ENCODE measurements around the gene SOCS6. TPM values are rescaled to one million over a fixed set of nuclear protein-coding genes. Genes with fewer than 3 reads are reported as not detected.

The SOCS6 gene
- 53.4 TPM for total RNA-seq (2021; ENCODE audit: unreplicated experiment)
- polyA plus RNA-seq (2012), result 27.7 and 27.8 TPM in 2 replicates
- Bru-seq, nascent RNA, result percentile 98 among the genes with signal in this experiment
- percentile 83 among the genes with signal in this experiment for BruChase-seq, experiment 1, labeled RNA remaining after a 6-hour chase
- BruChase-seq, experiment 2, labeled RNA remaining after a 2-hour chase, result percentile 97 among the genes with signal in this experiment
- long read RNA-seq, full-length matches to known transcripts, result 90 of 127 reads
- long read RNA-seq, partial matches to known transcripts, result 16 of 127 reads
- long read RNA-seq, other reads (novel, unspliced or antisense), result 21 of 127 reads

DNA sequence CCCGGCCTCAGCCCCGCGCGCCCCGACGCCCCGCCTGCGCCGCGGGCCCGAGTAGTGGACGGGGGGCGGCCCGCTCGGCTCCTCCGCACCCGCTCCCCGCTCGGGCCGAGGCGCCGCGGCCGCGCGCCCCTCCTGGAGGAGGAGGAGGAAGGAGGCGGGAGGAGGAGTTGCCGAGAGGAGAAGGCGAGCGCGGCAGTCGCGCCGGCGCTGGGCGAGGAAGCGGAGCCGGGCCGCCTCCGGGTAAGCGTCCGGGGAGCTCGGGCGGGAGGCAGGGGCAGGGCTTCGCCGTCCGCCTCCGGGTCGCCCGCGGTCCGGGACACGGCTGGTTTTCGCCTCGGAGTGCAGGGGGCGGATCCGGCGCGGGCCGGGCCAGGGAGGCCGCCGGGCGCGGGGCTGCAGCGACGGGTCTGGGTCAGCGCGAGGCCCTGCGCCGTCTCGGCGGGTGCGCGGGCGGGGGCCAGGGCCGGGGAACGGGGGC lies at the start of gene SOCS6:
TSS of gene SOCS6 (plus strand) at position 195 of the 478 bp plus-strand sequence. CDS start 35,624 bp downstream, outside the sequence.
- no peaks in the 10 kb centered on the region for H3K27me3 ChIP-seq (ENCODE audit: insufficient read depth, low read length)
- intact Hi-C loops (cut with micrococcal nuclease), result loop anchor here (5.0 kb wide), 1 partner anchor 92 kb away; no protein-coding TSS in a partner anchor
- peaks cover 0 to 15% of the 10 kb centered on the region in 2 experiments; a peak in 1 of 4 replicates for H3K36me3 ChIP-seq (ENCODE audit: control insufficient read depth in 1 of 2, insufficient read depth in 2 of 2, low read length in 2 of 2)
- ChIA-PET CTCF (no interaction called here), RAD21 (ENCODE audit: low non-redundant PET in 1 of 2, low total read pairs in 2 of 2, uncharacterized antibody in 2 of 2, unreplicated experiment in 2 of 2) (no interaction called here), POLR2A (interaction anchor here (1.0 kb wide), 1 partner anchor 131 kb away, joined by 3 read pairs; no protein-coding TSS in a partner anchor)
- no peaks in the 10 kb centered on the region for H3K9me3 ChIP-seq (ENCODE audit: control insufficient read depth in 1 of 2, insufficient read depth in 1 of 2, low read depth in 1 of 2, low read length in 2 of 2)
- H3K4me2 ChIP-seq (ENCODE audit: low read length), result peak within 1 kb of the TSS; percentile 83
- H3K9ac ChIP-seq (ENCODE audit: low read length), result peak within 1 kb of the TSS; percentile 93
- no TSS peak for BruUV-seq (replicated peaks)
- H3K79me2 ChIP-seq (ENCODE audit: insufficient read depth, low read length), result peaks cover 55% of the 10 kb centered on the region
- TF ChIP-seq POLR2A (IDR thresholded peaks at IDR 0.05; ENCODE audit: borderline replicate concordance, extremely low read depth, insufficient read depth, insufficient read length), result peak; percentile 53
- no peak for TF ChIP-seq EGR1 (IDR thresholded peaks at IDR 0.05; ENCODE audit: low read depth)
- peak; percentile 55 for TF ChIP-seq POLR2AphosphoS5 (IDR thresholded peaks at IDR 0.05; ENCODE audit: low read depth, low read length)
- H3K9me2 ChIP-seq (ENCODE audit: insufficient read depth), result no peaks in the 10 kb centered on the region
- ATAC-seq (peak; percentile 37), DNase-seq (ENCODE audit: low read depth, low spot score) (no peak)
- no peak within 1 kb of the TSS for H2AFZ ChIP-seq (ENCODE audit: low read depth, low read length, poor library complexity, severe bottlenecking)
- H3K4me3 ChIP-seq (replicated peaks in 1 of 2; ENCODE audit: low read depth in 1 of 2, low read length in 2 of 2), result peak within 1 kb of the TSS; percentile 75 to 86
- H4K20me1 ChIP-seq (ENCODE audit: insufficient read depth), result no peaks in the 10 kb centered on the region
- H3K4me1 ChIP-seq (ENCODE audit: control insufficient read depth in 1 of 2, insufficient read depth in 2 of 2, low read length in 2 of 2), result peaks cover 59 to 78% of the 10 kb centered on the region in 2 experiments
- H3K27ac ChIP-seq (ENCODE audit: low read depth, low read length), result peak within 1 kb of the TSS; percentile 99

DNA sequence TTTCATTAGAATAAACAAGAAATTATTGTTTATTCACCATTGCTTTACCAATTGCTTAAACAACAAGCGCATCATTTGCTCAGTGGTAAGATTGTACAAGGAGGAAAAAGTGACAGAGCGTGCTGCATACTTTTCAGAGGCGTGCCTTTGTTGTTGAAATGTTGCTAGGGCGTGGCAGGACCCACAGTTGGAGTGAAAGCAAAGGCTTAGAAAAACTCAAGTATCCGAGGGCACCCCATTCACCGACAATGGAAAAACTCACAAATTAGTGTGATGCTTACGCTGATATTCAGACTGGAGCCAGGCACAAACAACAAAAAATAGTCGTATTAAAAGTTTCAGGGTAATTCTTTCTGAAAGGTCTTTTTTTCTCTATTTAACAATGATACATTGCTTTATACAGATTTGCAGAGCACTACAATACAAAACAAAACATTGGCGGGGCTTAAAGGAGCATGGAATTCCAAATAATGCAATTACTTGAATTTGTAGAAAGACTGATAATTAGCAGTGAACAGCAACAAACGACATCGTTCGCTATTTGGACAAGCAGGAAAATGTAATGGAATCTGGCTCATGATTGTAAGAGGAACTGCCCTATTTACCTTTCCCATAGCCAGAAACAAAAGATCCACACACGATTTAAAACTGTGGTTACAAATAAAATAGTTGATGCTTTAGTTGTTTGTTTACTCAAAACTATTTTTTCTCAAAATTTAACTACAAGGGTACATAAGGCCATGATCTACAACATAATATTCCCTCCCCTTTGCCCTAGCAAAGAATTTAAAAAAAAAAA lies 45.5 kb upstream of the SOCS6 start:
- Histone ChIP-seq H3K4me1 (ENCODE audit: control insufficient read depth in 1 of 2, insufficient read depth in 2 of 2, low read length in 2 of 2) (peaks cover 11 to 26% of the 10 kb centered on the region in 2 experiments), H4K20me1 (ENCODE audit: insufficient read depth) (no peaks in the 10 kb centered on the region), H3K9me3 (ENCODE audit: control insufficient read depth in 1 of 2, insufficient read depth in 1 of 2, low read depth in 1 of 2, low read length in 2 of 2) (no peaks in the 10 kb centered on the region), H3K9ac (ENCODE audit: low read length) (peak overlapping the region; percentile 41), H3K9me2 (ENCODE audit: insufficient read depth) (no peaks in the 10 kb centered on the region), H3K4me3 (replicated peaks in 1 of 2; ENCODE audit: low read depth in 1 of 2, low read length in 2 of 2) (peak overlapping the region in 1 of 2 experiments; percentile 37; a peak in 2 of 4 replicates), H3K36me3 (ENCODE audit: control insufficient read depth in 1 of 2, insufficient read depth in 2 of 2, low read length in 2 of 2) (no peaks in the 10 kb centered on the region), H2AFZ (ENCODE audit: low read depth, low read length, poor library complexity, severe bottlenecking) (peak overlapping the region; percentile 94), H3K4me2 (ENCODE audit: low read length) (peak overlapping the region; percentile 71), H3K79me2 (ENCODE audit: insufficient read depth, low read length) (no peaks in the 10 kb centered on the region), H3K27me3 (ENCODE audit: insufficient read depth, low read length) (no peaks in the 10 kb centered on the region), H3K27ac (ENCODE audit: low read depth, low read length) (no peak overlapping the region)
- ATAC-seq, result peak; percentile 68
- CTCF ChIA-PET, result no interaction called here
- RAD21 ChIA-PET (ENCODE audit: low non-redundant PET in 1 of 2, low total read pairs in 2 of 2, uncharacterized antibody in 2 of 2, unreplicated experiment in 2 of 2), result no interaction called here
- intact Hi-C loops (cut with micrococcal nuclease), result no loop called here
- no TSS peak for BruUV-seq (replicated peaks)
- peak; percentile 55 for DNase-seq (ENCODE audit: low read depth, low spot score)
- POLR2A ChIA-PET, result no interaction called here
- TF ChIP-seq FOSL1 (IDR thresholded peaks at IDR 0.05; ENCODE audit: low read depth) (no peak; the same call in 1 of the 2 replicates), CEBPB (IDR thresholded peaks at IDR 0.05; ENCODE audit: low read depth) (0 out of 2 replicates have a peak, but pooled peaks have one; percentile 16)

All from HCT116 (cell line).